Smooth muscle cell (in vitro differentiated cells): ENCODE data around the gene THAP3. TPM values are rescaled to one million over a fixed set of nuclear protein-coding genes. Genes with fewer than 3 reads are reported as not detected.

Source experiments
- DNase-seq: peaks from one replicate; lab custom pipeline; 2025; ENCODE audit not compliant: unreplicated experiment; lab: John Stamatoyannopoulos, UW
- H2AFZ ChIP-seq: fragments of 200-600 bp; sonication (generic); 2 replicates; pipeline ENCODE4 v1.6.0; 2016; ENCODE audit warnings: antibody characterized with exemption, low read depth, mild to moderate bottlenecking
- H3F3A ChIP-seq: fragments of 200-600 bp; sonication (generic); 2 replicates; pipeline ENCODE4 v1.6.0; 2017; ENCODE audit warnings: antibody characterized with exemption, low read depth
- H3K27ac ChIP-seq: fragments of 200-600 bp; sonication (generic); 2 replicates; pipeline ENCODE4 v1.5.1; 2016; ENCODE audit warnings: low read depth, mild to moderate bottlenecking
- H3K27me3 ChIP-seq: fragments of 200-600 bp; sonication (generic); 2 replicates; pipeline ENCODE4 v1.6.1; 2016; ENCODE audit warnings: low read depth, mild to moderate bottlenecking
- H3K36me3 ChIP-seq: fragments of 200-600 bp; sonication (generic); 2 replicates; pipeline ENCODE4 v1.5.1; 2016; ENCODE audit warnings: low read depth
- H3K4me1 ChIP-seq: fragments of 200-600 bp; sonication (generic); 2 replicates; pipeline ENCODE4 v1.5.1; 2016; ENCODE audit warnings: low read depth
- H3K4me2 ChIP-seq: fragments of 200-600 bp; sonication (generic); 2 replicates; pipeline ENCODE4 v1.6.0; 2016; ENCODE audit warnings: mild to moderate bottlenecking
- H3K4me3 ChIP-seq: fragments of 200-600 bp; sonication (generic); 2 replicates; pipeline ENCODE4 v1.5.1; 2016; ENCODE audit warnings: mild to moderate bottlenecking
- H3K79me2 ChIP-seq: fragments of 200-600 bp; sonication (generic); 2 replicates; pipeline ENCODE4 v1.6.0; 2016; ENCODE audit warnings: low read depth, mild to moderate bottlenecking
- H3K9ac ChIP-seq: fragments of 200-600 bp; sonication (generic); 2 replicates; pipeline ENCODE4 v1.6.0; 2016; ENCODE audit warnings: low read depth
- H3K9me3 ChIP-seq: fragments of 200-600 bp; sonication (generic); replicated peaks from 2 replicates; pipeline ENCODE4 v1.5.1; 2016; ENCODE audit warnings: low read depth
- H4K20me1 ChIP-seq: fragments of 200-600 bp; sonication (generic); 2 replicates; pipeline ENCODE4 v1.6.0; 2016; ENCODE audit warnings: low read depth
- CTCF ChIP-seq: fragments of 200-600 bp; sonication (generic); IDR thresholded peaks from 2 replicates; pipeline ENCODE4 v1.5.1; 2017; ENCODE audit warnings: borderline replicate concordance, mild to moderate bottlenecking, antibody characterized with exemption; ENCODE audit not compliant: insufficient read depth, poor library complexity, severe bottlenecking
- WGBS: methylation state at CpG from one replicate; pipeline ENCODE4 v1.1.7; 2016; ENCODE audit warnings: low lambda C conversion rate; 5-methylcytosine and 5-hydroxymethylcytosine counted together
- polyA plus RNA-seq: library from polyadenylated mRNA; unstranded; fragments of >200 nt; fragmentation: Nextera tagmentation; extraction: Ambion mirVana; gene quantifications from 2 replicates; pipeline ENCODE4 v1.2.1, GENCODE V29; 2016
- total RNA-seq: library from RNA; depleted of rRNA; stranded (reverse); fragments of >200 nt; gene quantifications from 2 replicates; pipeline ENCODE4 v1.2.3, GENCODE V29; 2014

THAP3 gene
- total and polyA plus RNA-seq, 2 experiments from 2014 or later: 10.5 to 34.8 TPM

DNA sequence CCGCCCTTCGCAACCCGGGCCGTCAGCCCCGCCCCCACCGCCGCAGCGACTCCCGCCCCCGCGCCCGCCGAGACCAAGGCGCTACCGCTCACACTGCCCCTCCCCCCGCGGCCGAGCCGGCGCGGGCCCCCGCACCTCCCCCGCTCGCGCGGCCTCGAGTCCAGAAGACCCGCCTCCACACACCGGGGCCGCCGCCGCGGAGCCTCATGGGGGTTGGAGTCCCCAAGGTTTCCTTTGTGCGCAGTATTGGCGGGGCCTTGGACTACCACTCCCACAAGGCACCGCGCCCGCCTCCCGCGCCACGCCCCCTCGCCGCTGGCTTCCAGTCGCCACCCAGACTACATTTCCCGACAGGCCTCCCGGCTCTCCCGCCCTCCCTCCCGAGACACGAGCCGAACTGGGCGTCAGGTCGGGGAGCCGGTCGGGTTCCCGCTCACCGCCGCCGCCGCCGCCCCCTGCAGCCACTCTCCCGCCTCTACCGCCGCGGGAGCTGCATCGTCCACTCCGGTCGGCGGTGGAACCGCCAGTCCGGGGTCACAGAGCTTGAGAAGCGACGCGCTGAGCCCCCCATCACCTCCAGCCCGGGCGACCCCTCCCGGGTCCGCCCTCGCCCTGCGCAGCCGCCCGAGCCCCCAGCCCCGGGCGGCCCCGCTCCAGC is 11.2 kb upstream of the THAP3 start, which contains the start of gene PHF13:
Gene PHF13, plus strand, starts transcription at position 371 of the 658 bp plus-strand sequence. CDS start 336 bp downstream, outside the sequence.
- TF ChIP-seq CTCF: no peak
- peaks cover 3% of the 10 kb centered on the region for H3K4me1 ChIP-seq
- H3K27me3 ChIP-seq: no peaks in the 10 kb centered on the region
- H3F3A ChIP-seq: peaks cover 3% of the 10 kb centered on the region
- peaks cover 62% of the 10 kb centered on the region for H3K79me2 ChIP-seq
- peaks cover 34% of the 10 kb centered on the region for H4K20me1 ChIP-seq
- WGBS: under 1% methylated on average over 30 of the region's 84 CpGs
- H3K27ac ChIP-seq: peak within 1 kb of the TSS; percentile 91
- no peaks in the 10 kb centered on the region for H3K9me3 ChIP-seq
- H3K4me2 ChIP-seq: peak within 1 kb of the TSS; percentile 98
- DNase-seq: peak; percentile 99
- H2AFZ ChIP-seq: peak within 1 kb of the TSS; percentile 92
- H3K9ac ChIP-seq: peak within 1 kb of the TSS; percentile 91
- no peaks in the 10 kb centered on the region for H3K36me3 ChIP-seq
- peak within 1 kb of the TSS; percentile 98 for H3K4me3 ChIP-seq

DNA sequence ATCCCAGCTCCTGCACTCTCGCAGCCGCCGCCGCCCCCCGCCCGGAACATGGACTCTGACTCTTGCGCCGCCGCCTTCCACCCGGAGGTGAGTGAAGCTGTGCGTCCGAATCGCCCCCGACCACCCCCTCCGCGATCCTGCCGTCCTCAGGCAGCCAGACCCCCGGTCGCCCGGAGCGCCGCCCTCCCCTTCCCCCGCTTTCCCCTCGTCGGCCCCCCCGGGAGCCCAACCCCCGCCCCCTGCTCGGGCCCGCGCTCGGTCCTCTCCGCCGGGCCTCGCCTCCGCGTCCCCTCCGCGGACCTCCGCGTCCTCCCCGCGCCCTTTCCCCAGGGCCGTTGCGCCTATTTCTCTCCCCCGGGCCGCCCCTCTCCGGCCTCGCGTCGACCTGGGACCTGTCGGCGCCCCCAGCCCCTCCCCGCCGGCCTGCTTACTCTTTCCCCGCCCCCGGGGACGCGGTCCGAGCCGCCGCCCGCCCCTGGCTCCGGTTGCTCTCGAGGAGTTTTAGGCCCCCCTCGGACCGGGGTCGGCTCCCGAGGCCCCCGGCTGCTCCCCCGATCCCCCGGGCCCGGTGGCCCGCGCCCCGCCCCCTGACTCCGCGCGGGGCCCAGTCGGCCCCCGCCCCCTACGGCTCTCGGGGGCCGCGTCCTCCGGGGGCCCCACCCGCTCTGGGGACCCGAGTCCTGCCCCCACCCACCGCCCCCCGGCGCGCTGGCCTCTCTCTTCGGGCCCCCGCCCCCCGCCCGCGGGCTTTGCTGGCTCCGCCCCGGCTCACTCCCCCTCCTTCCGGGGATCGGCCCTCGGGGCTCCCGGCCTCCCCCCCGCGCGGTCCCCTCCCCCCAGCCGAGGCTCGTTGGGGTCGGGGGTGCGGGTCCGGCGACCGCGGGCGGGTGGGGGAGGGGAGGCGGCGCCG is 10.4 kb upstream of the THAP3 start:
- H3K9me3 ChIP-seq: no peaks in the 10 kb centered on the region
- H3K9ac ChIP-seq: peak overlapping the region; percentile 78
- no peaks in the 10 kb centered on the region for H3K27me3 ChIP-seq
- peaks cover 3% of the 10 kb centered on the region for H3F3A ChIP-seq
- peak overlapping the region; percentile 98 for H3K4me3 ChIP-seq
- peak; percentile 65 for DNase-seq
- peak overlapping the region; percentile 84 for H2AFZ ChIP-seq
- peak overlapping the region; percentile 38 for H3K27ac ChIP-seq
- H3K4me2 ChIP-seq: peak overlapping the region; percentile 92
- no peaks in the 10 kb centered on the region for H3K36me3 ChIP-seq
- peaks cover 70% of the 10 kb centered on the region for H3K79me2 ChIP-seq
- TF ChIP-seq CTCF: no peak
- peaks cover 3% of the 10 kb centered on the region for H3K4me1 ChIP-seq
- 0% methylated on average over 1 of the region's 117 CpGs for WGBS
- H4K20me1 ChIP-seq: peaks cover 42% of the 10 kb centered on the region

GRCh38 chr1:6614929-6615785 is 9.5 kb upstream of the THAP3 start:
- H2AFZ ChIP-seq: no peak overlapping the region

More at GRCh38 chr1:6614929-6615785, 9.5 kb upstream of the THAP3 start:
- TF ChIP-seq CTCF: no peak
- WGBS: 1% methylated on average over 50 of the region's 82 CpGs
- no peaks in the 10 kb centered on the region for H3K36me3 ChIP-seq
- peak overlapping the region; percentile 98 for H3K4me3 ChIP-seq
- H3K4me2 ChIP-seq: peak overlapping the region; percentile 92
- peaks cover 3% of the 10 kb centered on the region for H3K4me1 ChIP-seq
- H3K79me2 ChIP-seq: peaks cover 79% of the 10 kb centered on the region
- peaks cover 3% of the 10 kb centered on the region for H3F3A ChIP-seq
- DNase-seq: no peak
- H3K27ac ChIP-seq: peak overlapping the region; percentile 56
- H4K20me1 ChIP-seq: peaks cover 51% of the 10 kb centered on the region
- H3K27me3 ChIP-seq: no peaks in the 10 kb centered on the region
- H3K9me3 ChIP-seq: no peaks in the 10 kb centered on the region
- peak overlapping the region; percentile 78 for H3K9ac ChIP-seq
